NOMO-1 treated with dmso at 0.1 percent for 144 hours (cell line): ENCODE data around the gene QRFP.

ENCODE experiments used
- DNase-seq: peaks from one replicate; lab custom pipeline; 2025; ENCODE audit not compliant: unreplicated experiment; lab: John Stamatoyannopoulos, UW

The QRFP gene

GRCh38 chr9:130872093-130872492 is 24.5 kb downstream of the QRFP start:
- DNase-seq = no peak

DNA sequence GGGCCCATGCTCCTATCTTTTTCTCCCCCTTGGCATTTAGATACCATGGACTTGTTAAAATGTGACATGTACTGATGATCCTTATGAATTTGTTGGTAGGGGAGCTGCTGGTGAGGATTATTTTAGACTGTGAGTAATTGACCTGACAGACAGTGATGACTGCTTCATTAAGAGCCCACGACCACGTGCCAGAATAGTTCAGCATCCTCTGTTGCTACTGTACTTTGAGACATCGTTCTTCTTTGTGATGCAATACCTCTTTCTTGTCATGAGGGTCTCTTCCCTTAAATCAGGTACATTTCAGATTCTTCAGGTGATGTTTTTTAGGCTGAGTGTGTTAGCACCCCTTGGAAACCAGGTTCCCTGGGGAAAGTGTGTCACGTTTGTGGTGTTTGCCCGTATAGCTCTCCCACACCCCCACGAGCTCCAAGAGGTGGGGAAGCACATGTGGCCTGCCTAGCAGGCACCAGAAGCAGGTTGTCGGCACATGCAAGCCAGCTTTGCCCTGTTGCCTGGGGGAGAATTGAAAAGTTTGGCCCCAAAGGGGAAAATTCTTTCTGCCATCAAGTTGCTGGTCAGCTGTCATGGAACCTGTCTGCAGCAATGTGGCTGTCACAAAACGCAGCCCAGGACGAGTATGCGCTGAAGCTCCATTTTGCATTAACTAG is 25.1 kb downstream of the QRFP start:
- no peak for DNase-seq

DNA sequence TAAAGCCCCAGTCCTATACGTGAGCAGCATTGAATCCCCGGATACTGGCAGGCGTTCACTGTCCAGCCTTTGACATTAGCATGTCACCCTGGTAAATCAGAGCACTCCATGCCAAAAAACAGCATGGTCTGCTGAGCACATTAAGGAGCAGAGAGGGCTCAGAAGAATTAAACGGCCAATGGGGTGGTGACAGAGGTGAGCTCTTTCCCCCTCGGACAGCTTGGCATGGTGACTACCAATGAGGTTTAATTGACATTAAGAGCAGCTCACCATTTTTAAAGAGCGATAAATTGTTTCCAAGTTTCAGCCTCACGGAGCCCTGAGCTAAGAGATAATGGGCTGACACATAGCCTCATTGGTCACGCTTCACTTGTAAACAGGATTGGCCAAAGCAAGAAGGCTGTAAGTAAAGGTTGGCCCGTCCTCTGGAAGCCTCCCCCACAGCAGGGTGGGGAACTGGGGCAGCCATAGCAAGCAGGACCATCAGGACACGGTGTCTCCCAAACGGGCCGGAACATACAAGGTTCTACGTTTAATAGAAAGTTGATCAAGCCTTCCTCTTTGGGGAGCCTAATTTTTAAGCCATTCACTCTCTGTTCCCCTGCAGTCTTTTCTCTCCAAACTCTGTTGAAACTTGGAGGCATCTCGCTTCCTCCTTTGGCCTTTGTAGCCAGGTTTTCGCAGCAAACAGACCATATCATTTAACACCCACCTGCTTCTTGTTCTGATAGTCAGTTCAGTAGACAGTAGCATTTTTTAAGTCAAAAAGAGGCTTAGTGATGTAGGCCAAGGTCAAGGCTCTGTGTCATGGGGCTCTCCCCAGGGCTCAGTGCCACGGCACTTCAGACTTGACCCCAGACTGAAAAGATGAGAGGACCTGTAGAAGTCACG is 25.9 kb downstream of the QRFP start:
- DNase-seq = no peak

DNA sequence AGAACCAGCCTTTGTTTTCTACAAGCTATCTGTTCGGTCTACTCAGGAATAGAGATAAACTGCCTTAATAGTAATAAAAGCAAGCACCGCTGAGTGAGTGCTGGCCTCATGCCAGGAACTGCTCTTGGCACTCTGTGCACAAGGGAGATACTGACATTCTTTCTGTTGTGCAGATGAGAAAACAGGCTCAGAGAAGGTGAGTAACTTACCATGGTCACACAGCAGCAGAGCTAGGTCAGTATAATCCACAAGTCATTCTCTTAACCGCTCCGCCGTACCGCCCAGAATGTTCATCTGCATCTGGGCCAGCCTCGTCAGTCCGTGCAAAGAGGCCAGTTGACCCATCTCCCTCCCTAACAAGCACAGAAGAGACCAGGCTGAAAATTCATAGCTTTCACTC is 27.4 kb downstream of the QRFP start:
- DNase-seq = no peak

DNA sequence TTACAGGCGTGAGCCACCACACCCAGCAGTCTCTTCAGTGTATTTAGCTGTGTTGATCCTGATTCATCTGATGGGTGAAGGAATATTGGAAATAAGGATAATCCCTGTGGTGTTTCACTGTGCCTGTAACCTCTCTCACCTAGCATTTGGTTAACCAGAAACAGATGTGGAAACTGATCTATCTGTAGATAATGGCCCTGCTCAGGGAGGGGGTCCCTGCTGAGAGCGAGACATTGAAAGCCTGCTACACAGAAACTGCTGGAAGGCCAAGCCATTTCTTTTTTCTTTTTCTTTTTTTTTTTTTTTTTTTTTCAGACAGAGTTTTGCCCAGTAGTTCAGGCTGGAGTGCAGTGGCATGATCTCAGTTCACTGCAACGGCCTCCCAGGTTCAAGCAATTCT is 28.4 kb downstream of the QRFP start:
- no peak for DNase-seq

DNA sequence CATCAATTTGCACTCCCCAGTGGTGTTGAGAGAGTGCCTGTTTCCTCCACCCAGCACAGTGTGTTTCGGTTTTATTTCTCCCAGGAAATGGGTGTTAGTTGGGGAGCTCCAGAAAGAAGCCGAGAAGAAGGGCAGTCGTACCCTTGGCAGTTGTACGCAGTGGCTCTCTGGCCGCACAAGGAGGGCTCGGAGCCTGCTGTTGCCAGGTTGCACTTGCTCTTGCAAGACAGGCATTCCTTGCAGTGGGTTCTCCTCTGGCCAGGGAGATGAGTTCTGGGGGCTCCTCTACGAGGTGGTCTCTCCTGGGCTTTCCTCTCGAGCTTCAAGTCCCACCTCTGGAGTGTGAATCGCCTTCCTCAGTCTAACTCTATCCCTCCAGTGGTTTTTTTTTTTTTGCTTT is 29.1 kb downstream of the QRFP start:
- no peak for DNase-seq

GRCh38 chr9:130866474-130866965 is 30.1 kb downstream of the QRFP start:
- DNase-seq = peak; percentile 54

DNA sequence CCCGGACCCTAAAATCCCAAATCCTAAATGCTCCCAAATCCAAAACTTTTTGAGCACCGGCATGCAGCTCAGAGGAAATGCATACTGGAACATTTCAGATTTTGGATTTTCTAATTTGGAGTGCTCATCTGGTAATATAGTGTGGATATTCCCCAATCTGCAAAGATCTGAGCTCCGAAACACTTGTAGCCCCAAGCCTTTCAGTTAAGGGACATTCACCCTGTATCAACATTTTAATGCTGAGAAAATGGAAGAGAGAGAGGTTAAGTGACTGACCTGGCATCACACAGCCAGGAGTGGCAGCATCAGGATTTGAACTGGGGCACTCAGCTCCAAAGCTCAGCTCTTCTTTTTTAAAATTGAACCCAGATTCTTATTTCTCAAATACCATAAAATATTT is 30.7 kb downstream of the QRFP start:
- DNase-seq = no peak

DNA sequence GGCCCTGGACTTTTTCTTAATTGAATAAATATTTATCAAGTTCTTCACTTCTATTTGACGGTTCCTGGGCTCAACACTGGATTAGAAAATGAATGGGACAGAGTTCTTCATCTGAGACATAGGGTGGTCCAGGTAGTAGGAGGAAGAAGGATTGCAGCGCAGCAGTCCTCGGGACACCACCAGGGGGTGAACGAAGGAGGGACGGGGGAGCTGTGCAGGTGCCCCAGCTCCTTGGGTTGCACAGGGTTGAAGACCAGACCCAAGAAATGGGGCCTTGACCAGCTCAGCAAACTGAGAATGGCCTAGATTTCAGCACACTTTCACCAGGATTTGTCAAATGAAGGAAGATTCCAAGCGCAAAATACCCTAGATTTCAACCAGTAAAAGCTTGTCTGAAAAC is 32.1 kb downstream of the QRFP start:
- no peak for DNase-seq

DNA sequence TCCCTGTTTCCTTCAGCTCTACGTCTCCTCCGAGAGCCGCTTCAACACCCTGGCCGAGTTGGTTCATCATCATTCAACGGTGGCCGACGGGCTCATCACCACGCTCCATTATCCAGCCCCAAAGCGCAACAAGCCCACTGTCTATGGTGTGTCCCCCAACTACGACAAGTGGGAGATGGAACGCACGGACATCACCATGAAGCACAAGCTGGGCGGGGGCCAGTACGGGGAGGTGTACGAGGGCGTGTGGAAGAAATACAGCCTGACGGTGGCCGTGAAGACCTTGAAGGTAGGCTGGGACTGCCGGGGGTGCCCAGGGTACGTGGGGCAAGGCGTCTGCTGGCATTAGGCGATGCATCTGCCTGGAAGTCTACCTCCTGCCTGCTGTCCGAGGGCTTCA is 33.9 kb downstream of the QRFP start:
- DNase-seq = no peak

DNA sequence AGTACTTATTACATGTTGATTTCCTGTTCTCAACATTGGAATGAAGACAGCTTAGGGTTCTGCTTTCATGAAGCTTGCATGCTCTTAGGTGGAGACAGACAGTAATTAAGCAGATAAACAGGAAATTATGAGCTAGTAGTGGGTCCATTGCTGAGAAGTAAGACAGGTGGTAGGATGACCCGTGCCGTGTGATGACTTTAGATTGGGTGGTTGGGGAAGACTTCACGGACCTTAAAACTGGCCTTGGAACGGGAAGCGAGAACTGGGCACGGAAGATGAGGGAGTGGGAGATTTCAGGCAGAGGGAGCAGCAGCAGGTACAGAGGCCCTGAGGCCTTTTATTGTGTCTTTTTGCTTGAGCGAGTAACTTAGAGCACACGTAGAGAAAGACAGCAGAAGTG is 34.4 kb downstream of the QRFP start:
- no peak for DNase-seq

- DNase-seq = no peak
Measured at GRCh38 chr9:130861372-130862180, 35.0 kb downstream of the QRFP start.

GRCh38 chr9:130860458-130861316 is 35.9 kb downstream of the QRFP start:
- no peak for DNase-seq

GRCh38 chr9:130858739-130859705 is 37.6 kb downstream of the QRFP start:
- DNase-seq = no peak

DNA sequence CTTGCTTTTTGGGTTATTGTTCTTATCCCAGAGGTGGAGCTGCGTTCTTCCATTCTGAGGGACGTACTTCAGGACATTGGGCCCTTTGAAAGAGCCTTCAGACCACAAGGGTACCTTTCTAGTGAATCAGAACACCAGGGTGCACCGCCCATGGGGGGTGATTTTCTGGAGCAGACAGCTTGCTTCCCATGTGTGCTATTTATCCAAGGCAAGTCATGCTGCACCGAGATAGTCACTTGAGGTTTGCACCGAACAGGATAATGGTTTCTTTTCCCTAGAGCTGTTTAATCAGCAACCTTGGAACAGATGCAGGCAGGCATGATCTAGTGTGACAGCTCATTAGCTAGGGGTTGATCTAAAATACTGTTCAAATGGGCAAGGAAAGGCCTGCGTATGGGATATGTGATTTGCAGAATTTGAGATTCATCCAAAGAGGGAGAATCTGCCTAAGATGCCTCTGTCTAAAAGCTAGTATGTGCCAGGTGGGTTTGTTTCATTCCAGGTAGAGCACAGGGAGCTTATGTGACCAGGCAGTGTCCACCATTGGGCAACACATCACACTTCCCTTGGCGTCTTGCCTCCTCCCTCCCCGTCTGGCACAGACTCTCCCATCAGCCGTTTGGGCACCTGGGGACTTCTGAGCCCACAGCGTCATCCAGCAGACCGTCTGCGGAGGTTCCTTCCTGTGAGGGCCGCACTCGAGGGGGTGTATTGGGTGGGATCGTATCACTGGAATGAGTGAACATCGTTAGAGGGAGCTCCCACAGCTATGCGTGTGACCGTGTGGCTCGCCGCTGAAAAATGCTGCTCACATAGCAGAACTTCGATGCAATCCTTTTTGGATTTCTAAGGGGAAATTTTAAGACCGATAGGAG is 38.5 kb downstream of the QRFP start:
- DNase-seq = no peak

- no peak for DNase-seq
Measured at GRCh38 chr9:130856474-130856873, 40.1 kb downstream of the QRFP start.

GRCh38 chr9:130854835-130855234 is 41.8 kb downstream of the QRFP start:
- no peak for DNase-seq

DNA sequence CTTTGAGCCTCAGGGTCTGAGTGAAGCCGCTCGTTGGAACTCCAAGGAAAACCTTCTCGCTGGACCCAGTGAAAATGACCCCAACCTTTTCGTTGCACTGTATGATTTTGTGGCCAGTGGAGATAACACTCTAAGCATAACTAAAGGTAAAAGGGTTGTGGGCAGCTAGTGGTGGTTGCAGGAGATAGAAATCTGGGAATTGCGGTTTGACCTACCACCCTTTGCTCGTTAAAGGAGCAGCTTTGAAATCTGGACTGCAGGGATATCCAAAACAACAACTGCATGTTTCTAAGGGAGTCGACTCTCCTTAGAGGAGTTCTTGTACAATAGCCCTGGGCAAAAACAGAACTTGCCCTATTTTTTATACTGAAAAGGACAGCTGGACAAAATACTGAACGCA is 42.5 kb downstream of the QRFP start:
- DNase-seq = no peak
